Measurements from ENCODE around the gene CYB5RL.
"Not testable (repeated sequence)": the region's sequence is repeated elsewhere in the genome, so short reads cannot be mapped to it uniquely, and the experiment has no call there.

CYB5RL gene, protein sequence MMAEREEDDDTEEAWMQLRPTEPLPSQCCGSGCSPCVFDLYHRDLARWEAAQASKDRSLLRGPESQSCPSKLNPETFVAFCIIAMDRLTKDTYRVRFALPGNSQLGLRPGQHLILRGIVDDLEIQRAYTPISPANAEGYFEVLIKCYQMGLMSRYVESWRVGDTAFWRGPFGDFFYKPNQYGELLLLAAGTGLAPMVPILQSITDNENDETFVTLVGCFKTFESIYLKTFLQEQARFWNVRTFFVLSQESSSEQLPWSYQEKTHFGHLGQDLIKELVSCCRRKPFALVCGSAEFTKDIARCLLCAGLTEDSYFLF

DNA sequence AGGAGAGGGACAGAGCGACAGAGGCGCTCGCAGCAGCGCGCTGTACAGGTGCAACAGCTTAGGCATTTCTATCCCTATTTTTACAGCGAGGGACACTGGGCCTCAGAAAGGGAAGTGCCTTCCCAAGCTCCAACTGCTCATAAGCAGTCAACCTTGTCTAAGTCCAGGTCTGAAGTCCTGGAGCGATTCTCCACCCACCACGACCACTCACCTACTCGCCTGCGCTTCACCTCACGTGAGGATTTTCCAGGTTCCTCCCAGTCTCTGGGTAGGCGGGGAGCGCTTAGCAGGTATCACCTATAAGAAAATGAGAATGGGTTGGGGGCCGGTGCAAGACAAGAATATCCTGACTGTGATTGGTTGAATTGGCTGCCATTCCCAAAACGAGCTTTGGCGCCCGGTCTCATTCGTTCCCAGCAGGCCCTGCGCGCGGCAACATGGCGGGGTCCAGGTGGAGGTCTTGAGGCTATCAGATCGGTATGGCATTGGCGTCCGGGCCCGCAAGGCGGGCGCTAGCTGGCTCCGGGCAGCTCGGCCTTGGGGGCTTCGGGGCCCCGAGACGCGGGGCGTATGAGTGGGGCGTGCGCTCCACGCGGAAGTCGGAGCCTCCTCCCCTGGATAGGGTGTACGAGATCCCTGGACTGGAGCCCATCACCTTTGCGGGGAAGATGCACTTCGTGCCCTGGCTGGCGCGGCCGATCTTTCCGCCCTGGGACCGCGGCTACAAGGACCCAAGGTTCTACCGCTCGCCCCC lies at the start of gene CYB5RL, which contains the start of gene MRPL37:
CYB5RL (minus strand) TSS at position 266 of the 754 bp plus-strand sequence. CDS start 4,414 bp downstream, outside the sequence.
MRPL37 (plus strand) TSS at position 403 of the 754 bp plus-strand sequence; CDS start at position 480, 77 bp downstream.
- peak; percentile 99 for DNase-seq

DNA sequence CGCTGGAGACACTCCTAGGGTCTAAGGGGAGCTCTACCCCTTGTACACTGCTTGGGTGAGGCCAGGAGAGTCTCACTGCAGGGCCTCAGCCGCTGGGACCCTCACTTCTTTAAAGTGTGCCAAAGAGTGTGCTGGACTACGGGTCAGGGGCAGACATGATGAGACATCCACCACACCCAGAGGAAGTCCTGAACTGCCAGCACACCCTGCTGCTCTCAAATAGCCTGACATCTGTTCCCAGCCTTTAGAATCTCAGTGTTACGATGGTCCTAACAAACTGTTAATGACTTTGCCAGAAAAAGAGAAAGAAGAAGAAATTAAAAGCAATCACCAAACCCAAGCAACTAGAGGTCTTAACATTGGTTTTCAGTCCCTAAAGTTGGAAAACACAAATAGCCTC lies 49.1 kb upstream of the CYB5RL start:
- no peak for DNase-seq

DNA sequence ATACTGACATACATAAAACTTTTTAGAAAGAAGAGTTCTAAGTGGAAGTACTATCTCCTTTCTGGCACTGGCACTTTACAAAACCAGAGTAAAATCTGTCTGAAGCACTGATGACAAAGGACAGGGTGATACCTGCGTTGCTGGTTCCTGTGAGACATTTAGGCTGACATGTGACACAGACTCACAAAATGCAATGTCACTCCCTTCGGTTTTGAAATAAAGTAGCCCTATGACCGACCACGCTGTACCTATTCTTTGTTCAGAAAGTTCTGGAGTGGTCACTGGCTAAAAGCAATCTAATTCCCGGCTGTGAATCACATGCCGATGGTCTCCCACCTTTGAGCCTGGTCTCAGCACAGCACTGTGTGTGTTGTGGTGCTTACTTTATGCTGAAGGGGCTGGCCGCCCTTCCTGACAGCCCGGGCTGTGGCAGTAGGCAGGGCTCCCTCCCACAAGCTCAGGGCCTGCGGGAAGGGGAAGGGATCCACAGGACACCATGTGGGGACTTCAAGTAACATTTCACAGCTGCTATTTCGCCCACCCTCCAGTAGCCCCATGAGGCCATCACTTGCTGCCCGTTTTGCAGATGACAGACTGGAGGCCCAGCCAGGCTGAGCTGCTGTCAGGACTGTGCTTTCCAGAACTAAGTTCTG lies 48.2 kb upstream of the CYB5RL start:
- no peak for DNase-seq

DNA sequence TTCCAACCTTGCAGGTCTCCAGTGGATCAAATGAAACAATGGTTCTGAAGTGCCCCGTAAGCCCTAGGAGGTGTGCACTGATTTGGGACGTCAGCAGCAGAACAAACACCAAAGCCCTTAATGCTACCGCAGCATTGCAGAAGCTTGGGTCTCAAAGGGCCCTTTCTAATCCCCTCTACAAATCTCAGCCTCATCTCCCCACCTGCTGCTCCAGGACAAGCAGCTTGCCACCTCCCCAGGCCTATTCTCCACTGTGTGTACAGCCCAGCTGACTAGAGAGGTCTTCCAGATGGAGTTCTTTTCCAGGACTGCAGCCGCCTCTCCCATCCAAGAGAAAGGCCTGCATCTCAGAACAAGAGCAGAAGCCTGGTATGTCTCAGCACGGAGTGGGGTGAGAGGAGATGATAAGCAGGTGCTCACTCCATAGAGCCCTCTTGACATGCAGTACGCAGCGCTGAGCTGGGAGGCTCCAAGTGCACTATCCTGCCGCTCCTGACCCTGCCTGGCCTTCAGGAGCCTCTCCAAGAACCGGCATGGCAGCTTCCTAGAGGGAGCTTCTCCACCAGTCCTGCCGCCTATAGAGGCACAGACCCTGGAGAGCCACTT lies 46.4 kb upstream of the CYB5RL start:
- peak; percentile 5 for DNase-seq

DNA sequence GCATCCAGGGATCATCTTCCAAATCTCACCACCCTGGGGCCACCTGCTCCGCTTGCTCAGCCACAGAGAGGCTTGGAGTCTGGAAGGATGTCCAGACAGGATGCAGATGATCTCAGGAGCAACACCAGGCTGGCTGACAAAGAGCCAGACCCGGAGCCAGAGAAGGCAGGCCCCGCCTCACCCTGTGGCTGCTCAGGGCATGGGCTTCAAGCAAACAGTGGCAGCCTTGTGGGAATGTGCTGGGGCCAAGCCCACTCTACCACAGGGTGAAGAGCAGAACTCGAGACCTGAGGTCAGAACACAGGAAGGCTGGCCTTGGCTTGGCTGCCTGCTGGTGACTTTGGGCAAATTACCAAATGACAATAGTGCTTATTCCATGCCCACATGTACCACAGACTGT lies 45.7 kb upstream of the CYB5RL start:
- DNase-seq, result no peak

DNA sequence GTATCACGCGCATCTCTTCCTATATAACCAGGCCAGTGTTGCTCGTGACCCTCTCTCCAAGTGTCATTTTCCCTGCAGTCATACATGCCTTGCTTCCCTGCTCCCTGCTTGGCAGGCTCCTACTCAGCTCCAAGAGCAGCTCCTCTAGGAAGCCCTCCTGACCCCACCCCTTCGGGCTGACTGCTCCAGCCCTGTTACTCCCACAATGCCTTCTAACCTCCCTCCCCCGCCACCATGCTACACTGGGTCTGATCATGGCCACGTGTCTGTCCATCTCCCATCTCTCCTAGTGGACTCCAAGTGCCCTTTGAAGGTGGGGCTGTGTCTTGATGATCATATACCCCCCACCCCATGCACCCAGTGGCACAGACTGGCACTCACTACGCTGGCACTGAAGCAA lies 44.8 kb upstream of the CYB5RL start:
- no peak for DNase-seq

DNA sequence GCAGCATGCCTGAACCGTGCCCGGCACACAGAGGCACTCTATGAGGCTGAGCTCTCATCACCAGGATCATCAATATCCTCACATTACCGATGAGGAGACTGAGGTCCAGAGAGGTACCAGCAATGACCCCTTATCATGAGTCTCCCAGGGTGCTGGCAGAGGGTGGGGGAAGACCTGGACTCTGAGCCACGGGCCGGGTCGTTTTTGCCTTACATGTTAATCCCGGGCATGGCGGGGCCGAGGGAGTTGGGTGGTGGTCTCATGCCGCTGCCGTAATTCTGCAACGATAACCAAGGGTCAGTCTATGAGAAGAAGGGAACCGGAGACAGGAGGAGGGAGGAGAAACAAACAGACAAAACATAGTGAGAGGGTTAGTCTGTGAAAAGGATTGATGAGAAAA lies 43.2 kb upstream of the CYB5RL start:
- DNase-seq, result no peak

DNA sequence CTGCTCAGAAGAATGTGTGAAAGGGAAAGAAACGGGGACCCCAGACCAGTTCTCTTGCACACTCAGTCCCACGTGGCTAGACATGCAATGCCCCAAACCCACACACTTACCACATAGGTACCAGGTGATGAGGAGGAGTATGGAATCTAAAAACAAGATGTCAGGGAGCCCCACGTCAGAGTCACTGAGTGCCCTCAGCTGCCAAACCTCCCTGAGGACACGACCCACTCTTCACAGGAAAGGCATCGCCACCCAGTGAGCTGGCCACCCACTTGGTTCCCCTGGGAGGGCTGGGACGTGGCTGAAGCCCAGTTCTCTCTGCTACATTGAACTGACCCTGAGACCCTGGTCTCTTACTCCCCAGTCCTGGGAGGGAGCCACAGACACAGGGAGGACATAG lies 41.5 kb upstream of the CYB5RL start:
- DNase-seq, result no peak

DNA sequence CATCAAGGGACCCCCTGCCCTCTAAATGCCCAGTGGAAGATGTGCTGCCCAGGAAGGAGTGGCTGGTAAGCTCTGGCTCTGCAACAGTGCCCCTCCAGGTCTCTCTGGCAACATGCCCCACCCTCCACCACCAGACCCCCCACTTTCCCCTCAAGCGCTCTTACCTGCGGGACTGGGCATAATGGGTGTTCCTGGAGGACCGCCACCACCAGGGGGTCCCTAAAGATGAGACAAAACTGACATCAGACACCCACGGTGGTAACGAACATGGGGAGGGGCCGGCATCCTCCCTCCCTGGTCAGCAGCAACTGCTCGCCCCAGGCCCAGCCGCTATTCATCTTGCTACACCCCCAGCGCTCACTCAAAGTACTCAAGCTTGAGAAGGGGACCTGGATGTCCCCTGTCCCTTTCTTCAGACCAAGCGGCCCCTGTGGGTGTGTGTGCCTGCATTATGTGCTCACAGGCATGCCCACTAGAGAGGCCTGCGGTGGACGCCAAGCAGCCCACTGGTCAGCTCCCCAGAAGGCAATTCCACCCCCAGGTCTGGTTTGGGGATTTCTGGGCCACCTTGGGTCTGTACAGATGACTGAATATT lies 41.0 kb upstream of the CYB5RL start:
- DNase-seq, result no peak

DNA sequence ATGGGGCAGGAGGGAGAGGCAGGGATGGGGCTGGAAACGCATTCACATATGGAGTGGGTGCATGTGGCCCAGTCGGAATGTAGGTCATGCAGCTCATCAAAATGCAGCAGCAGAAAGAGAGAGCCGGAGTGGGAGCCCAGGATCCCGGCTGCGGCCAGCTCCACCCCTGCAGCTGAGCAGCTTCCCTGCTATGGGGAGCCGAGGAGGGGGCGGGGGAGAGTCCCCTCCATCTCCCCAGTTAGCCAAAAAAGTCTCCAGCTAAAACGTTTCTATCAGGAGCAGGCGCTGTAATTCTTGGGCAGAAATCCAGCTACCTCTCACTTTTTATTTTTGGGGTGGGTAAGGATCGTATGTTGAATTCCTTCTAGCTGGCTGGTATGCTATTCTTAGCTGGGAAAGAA lies 39.8 kb upstream of the CYB5RL start:
- DNase-seq, result no peak

DNA sequence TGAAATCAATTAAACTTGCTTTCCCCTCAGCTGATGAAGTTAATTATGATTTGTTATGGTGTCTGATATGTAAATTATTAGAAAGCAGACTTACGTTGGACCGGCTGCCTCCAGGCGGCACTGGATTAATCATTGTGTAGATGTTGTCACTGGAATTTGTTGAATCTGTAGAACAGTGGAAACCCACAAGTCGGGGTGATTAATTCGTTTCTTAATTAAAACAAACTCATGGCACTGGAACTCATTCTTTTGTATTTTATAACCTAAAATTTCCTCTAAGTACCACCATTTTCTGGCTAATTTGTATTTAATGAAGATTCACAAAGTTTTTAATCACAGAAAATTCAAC lies 39.2 kb upstream of the CYB5RL start:
- DNase-seq, result no peak

DNA sequence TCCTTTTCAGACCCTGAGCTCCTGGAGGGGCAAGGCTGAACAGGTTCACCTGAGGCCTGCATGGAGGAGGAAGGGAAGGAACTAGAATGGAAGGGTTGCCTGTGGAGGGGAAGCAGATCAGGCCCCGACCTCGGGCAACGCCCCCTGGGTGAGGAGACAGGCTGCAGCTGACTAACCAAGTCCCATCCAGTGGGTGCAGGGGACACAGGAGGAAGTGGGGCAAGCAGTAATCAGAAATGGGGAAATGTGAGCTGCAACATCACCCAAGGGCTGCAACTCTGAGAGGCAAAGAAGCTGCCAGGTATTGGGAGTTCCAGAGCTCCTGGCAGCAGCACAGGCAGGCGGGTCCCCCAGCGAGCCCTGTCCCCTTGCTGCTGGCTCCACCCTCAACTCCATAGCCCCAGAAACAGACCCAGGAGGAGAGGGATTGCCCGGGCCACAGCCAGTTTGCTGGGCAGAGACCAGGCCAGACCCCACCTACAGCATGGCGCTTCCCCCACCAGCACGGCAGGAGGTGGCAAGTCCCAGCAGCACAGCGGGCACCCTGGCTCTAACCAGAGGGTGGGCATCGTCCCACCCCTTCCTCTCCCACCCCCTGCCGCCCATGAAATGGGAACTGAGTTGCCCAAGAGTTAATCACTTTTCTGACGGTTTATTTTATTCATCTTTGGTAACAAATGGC lies 38.7 kb upstream of the CYB5RL start:
- no peak for DNase-seq

DNA sequence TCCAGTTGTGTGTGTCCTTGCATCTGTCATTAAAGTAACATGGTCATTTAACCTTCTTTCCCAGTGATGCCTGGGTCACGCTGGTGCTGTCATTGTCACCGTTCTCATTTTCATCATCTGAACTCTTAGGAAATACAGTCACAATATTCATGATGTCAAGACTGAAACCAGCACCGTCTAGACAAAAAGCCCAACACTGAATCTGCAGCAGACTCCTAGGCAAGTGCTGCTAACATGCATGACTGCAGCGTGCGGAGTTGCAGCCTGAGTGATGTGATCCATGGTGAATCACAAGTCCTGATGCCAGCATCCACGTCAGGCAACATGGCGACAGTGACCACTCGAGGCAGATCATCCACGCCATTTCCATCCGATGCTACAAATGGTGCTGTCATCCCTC lies 37.8 kb upstream of the CYB5RL start:
- DNase-seq, result no peak

DNA sequence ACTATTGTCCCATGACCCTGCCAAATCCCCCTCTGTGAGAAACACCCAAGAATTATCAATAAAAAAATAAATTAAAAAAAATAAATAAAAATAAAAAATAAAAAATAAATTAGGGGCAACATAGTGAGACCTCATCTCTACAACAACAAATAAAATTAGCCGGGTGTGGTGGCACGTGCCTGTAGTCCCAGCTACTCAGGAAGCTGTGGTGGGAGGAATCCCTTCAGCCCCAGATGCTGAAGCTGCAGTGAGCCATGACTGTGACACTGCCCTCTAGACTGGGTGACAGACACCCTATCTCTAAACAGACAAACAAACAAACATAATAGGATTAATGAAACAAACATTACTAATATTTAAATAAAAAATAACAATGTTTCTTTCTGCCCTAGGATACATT lies 34.5 kb upstream of the CYB5RL start:
- DNase-seq, result no peak

DNA sequence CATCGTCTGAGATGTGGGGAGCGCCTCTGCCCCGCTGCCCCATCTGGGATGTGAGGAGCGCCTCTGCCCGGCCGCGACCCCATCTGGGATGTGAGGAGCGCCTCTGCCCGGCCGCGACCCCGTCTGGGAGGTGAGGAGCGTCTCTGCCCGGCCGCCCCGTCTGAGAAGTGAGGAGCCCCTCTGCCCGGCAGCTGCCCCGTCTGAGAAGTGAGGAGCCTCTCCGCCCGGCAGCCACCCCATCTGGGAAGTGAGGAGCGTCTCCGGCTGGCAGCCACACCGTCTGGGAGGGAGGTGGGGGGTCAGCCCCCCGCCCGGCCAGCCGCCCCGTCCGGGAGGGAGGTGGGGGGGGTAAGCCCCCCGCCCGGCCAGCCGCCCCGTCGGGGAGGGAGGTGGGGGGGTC lies 33.4 kb upstream of the CYB5RL start:
- not testable (repeated sequence) for DNase-seq

DNA sequence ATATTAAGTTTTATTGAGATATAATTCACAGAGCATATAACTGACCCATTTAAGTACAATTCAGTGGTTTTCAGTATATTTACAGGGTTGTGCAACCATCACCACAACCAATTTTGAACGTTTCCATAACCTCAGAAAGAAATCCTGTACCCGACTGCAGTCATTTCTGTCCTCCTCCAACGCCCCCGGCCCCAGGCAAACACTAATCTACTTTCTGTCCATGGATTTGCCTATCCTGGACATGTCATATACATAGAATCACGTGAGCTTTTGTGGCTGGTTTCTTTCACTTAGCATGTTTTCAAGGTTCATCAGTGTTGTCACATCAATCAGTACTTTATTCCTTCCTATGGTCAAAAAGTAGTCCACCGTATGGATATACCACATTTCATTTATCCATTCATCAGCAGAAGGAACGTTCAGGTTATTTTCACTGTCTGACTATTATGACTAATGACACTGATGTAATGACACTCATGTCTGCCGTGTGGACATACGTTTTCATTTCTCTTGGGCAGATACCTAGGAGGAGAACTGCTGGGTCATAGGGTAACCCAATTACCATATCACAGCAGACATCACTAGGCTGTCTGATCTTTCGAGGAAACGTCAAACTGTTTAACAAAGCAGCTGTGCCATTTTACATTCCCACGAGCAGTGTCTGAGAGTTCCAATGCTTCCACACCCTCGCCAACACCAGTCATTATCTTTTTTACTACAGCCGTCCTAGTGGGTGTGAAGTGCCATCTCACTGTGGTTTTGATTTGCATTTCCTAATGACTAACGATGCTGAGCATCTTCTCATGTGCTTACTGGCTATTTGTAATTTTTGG lies 30.9 kb upstream of the CYB5RL start:
- no peak for DNase-seq

DNA sequence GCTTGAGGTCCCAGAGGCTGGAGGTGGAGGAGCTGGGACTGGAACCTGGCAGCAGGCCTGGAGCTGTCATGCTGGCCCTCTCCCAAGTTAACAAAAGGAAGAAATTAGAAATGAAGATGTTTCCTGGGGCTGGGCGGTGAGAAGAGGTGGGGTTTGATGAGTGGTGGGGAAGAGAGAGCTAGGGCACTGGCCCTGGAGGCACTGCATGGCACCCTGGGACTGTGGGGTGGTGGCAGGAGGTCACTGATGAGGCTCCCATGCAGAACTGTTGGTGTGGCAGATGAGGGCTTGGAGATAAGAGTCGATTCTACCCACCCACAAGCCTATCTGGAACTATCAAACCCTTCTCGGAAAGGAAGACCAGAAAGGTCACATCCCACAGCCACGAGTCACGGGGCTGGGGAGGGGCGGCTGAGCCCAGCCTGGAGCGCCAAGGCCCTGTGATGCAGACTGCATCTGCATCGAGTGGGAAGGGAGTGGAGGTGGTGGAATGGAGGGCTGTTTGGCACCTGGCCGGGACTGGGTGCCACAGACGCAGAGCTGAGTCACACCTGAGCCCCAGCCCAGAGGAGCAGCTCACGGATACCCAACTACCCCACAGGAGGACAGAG lies 29.6 kb upstream of the CYB5RL start:
- DNase-seq, result no peak

DNA sequence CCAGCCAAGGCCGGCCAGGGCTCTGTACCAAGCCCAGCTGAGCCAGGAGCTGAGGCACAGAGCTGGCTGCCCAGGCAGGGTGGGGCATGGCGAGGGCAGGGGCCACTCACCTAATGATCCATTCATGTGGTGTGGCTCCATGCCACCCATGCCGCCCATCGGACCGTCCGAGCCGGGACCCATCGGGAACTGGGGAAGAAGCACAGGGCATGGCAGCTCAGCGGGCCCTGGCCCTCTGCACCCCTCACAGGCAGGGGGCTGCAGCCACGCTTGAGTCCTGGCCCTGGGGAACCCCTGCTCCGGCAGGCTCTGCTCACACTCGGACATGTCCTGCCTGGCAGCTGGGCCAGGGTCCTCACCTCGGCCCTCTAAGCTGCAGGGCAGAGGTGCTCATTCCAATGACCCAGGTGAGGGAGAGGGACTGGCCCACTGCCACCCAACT lies 28.8 kb upstream of the CYB5RL start:
- DNase-seq, result no peak

DNA sequence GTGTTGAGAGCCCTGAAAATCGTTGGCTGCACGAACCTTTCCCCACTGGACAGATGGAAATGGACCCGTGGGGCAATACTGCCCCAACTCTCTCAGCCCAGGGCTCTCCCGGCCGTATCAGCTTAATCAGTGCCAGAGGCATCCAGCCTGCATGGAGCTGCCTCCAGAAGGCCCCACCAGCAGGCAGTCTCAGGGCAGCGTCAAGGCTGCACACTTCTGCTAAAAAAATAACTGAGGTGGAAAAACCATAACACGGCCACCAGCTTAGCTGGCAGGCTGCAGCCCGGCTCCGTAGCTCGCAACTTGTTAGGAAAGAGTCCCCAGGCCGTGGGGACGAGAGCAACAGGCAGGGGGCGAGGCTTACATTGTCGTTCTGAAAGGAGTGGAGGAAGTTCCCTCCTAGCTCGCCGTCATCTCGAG lies 28.1 kb upstream of the CYB5RL start:
- DNase-seq, result no peak

DNA sequence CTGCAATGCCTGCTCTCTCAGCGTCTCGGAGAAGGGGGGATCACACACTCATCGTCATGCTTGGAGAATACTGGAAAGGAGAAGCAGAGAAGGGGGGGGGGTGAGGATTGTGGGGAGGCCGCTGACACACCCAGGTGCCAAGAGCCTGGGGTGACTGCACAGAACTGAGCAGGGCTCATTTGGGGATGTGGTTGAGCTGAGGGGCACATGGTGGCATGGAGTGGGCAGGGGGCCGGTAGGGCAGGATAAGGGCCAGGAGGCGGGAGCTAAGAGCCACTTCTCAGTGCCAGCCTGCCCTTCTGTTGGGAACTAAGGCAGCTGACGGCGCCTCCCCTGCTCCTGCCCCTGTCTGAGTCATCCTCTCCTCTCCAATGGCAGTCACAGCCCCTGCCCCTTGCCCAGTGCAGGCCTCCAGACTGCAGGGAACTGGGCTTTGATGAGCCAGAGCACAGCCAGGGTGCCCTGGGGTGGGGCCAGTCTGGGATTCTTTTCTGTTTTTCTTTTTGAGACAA lies 27.3 kb upstream of the CYB5RL start:
- peak; percentile 8 for DNase-seq

All from DMS79 treated with DMSO at 0.1 percent for 48 hours (cell line).